ENCODE measurements around the gene FEN1. TPM values are rescaled to one million over a fixed set of nuclear protein-coding genes. Genes with fewer than 3 reads are reported as not detected.

The FEN1 gene
- total RNA-seq, 2 donors from 2014 or later: 14.4 to 67.9 TPM

DNA sequence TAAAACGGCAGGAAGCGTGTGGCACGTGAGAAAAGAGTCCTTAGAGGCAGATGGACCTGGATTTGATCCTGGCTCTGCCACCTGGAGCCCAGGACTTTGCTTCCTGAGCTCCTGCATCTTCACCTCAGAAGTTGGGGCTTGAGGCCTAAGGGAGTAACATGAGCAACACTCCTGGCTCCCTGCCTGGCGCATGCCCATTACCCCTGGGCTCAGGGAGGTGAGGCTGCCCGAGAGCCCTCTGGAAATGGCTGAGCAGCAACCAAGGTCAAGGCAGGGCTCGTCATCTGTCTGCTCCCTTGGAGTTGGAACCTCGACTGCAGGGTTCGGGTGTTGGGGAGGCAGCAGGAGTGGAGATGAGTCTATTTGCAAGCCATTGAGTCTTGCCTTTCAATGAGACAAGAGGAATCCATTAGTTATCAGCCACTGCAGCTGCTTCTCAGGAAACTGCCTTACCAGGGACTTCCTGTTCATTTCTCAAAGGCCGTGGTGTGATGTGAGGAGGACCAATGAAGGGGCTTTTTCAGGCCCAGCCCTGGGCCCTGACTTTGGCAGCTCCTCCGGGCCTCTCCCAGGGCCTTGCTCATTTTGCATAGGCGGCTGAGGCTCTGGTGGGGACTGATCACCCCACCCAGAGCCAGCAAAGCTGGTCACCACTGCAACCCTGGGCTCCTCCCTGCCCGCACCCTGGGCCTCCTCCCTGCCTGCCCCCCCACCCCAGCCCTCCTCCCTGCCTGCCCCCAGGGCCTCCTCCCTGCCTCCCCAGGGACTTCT is 41.8 kb downstream of the FEN1 start:
- Histone ChIP-seq H3K4me1 (no peaks in the 10 kb centered on the region), H3K4me3 (no peak overlapping the region), H3K27ac (peak overlapping the region; percentile 4), H3K27me3 (peaks cover 7% of the 10 kb centered on the region), H3K36me3 (no peaks in the 10 kb centered on the region), H3K9ac (ENCODE audit: low read depth in 2 of 2, low read length in 2 of 2) (no peak overlapping the region), H3K9me3 (no peaks in the 10 kb centered on the region)
- peak; percentile 36 for DNase-seq
- TF ChIP-seq, protein P1, sequence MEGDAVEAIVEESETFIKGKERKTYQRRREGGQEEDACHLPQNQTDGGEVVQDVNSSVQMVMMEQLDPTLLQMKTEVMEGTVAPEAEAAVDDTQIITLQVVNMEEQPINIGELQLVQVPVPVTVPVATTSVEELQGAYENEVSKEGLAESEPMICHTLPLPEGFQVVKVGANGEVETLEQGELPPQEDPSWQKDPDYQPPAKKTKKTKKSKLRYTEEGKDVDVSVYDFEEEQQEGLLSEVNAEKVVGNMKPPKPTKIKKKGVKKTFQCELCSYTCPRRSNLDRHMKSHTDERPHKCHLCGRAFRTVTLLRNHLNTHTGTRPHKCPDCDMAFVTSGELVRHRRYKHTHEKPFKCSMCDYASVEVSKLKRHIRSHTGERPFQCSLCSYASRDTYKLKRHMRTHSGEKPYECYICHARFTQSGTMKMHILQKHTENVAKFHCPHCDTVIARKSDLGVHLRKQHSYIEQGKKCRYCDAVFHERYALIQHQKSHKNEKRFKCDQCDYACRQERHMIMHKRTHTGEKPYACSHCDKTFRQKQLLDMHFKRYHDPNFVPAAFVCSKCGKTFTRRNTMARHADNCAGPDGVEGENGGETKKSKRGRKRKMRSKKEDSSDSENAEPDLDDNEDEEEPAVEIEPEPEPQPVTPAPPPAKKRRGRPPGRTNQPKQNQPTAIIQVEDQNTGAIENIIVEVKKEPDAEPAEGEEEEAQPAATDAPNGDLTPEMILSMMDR (IDR thresholded peaks at IDR 0.05): no peak
- intact Hi-C loops (cut with DNase I): no loop called here

DNA sequence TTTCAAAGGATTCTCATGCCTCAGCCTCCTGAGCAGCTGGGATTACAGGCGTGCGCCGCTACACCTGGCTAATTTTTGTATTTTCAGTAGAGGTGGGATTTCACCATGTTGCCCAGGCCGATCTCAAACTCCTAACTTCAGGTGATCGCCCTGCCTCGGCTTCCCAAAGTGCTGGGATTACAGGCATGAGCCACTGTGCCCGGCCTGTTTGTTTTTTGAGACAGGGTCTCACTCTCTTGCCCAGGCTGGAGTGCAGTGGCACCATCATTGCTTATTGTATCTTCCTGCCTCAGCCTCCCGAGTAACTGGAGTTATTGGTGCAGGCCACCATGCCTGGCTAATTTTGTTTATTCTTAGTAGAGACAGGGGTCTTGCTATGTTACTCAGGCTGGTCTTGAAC is 43.5 kb downstream of the FEN1 start:
- H3K27ac ChIP-seq: no peak overlapping the region
- H3K27me3 ChIP-seq: no peaks in the 10 kb centered on the region
- TF ChIP-seq, protein P1 (IDR thresholded peaks at IDR 0.05): no peak
- no peak for DNase-seq
- no peaks in the 10 kb centered on the region for H3K36me3 ChIP-seq
- H3K9ac ChIP-seq (ENCODE audit: low read depth in 2 of 2, low read length in 2 of 2): no peak overlapping the region
- H3K4me1 ChIP-seq: no peaks in the 10 kb centered on the region
- no peak overlapping the region for H3K4me3 ChIP-seq
- intact Hi-C loops (cut with DNase I): no loop called here
- no peaks in the 10 kb centered on the region for H3K9me3 ChIP-seq

DNA sequence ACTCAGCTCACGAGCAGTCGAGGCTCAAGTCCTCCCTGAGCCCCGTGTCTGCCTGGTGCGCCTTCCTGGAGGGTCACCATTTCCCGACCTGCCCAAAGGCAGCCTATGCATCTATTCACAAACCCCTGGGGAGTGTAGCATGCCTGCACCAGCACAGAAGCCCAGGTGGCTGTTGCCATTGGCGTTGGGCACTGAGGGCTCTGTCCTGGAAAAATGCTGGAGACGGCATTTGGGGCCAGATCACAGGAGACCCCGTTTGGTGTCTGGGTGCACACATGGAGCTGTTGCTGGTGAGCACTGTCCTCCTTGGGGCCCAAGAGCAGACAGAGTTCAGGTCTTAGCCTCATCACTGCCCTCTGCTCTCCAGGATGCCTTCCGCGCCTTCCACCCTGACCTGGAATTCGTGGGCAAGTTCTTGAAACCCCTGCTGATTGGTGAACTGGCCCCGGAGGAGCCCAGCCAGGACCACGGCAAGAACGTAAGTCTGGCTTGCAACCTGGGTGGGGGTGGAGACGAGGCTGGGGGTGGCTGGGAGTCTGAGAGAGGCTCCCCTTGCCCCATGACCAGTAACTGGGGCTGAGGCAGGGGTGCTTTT is 44.8 kb downstream of the FEN1 start:
- Histone ChIP-seq H3K4me1 (no peaks in the 10 kb centered on the region), H3K9ac (ENCODE audit: low read depth in 2 of 2, low read length in 2 of 2) (no peak overlapping the region), H3K9me3 (no peaks in the 10 kb centered on the region), H3K4me3 (no peak overlapping the region), H3K27me3 (no peaks in the 10 kb centered on the region), H3K27ac (no peak overlapping the region), H3K36me3 (no peaks in the 10 kb centered on the region)
- intact Hi-C loops (cut with DNase I): no loop called here
- no peak for DNase-seq
- TF ChIP-seq, protein P1 (IDR thresholded peaks at IDR 0.05): no peak

DNA sequence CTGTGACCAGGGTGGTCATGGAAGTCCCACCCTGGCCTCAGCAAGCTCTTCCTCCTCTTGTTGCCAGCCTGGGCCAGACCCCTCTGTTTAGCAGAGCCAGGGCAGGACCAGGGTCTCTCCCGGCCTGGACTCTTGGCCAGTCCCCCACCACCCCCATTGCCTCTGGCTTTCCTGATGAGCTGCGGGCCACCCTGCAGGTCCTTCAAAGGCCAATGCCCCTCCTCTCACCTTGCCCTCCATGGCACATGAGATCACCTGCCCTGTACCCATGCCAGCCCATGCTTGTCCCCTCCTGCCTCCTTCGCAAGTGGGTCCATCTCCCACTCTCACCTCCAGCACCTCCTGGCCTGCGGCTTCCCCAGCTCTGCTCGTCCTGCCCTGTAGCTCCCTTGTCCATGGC is 45.8 kb downstream of the FEN1 start:
- intact Hi-C loops (cut with DNase I): no loop called here
- DNase-seq: no peak
- Histone ChIP-seq H3K27me3 (no peaks in the 10 kb centered on the region), H3K9me3 (no peaks in the 10 kb centered on the region), H3K4me1 (no peaks in the 10 kb centered on the region), H3K36me3 (no peaks in the 10 kb centered on the region), H3K9ac (ENCODE audit: low read depth in 2 of 2, low read length in 2 of 2) (no peak overlapping the region), H3K27ac (no peak overlapping the region), H3K4me3 (no peak overlapping the region)
- TF ChIP-seq, protein P1 (IDR thresholded peaks at IDR 0.05): no peak

DNA sequence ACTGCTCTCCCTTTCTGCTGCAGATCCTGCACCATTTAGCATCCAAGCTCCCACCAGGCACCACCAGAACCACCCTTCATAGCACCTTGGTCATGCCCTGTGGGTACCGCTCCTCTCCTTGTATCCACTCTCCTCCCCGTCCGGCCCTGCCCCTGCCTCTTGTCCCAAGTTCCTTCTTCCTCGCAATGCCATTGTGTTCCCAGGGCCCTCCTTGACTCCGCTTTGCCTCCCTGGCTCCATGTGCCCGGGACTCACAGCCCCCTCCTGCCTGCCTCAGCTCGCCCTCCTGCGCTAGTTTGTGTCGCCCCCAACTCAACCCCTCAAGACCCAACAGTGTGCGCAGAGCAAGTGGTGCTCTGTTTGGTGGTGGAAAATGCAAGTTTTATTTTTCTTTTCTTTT is 46.2 kb downstream of the FEN1 start:
- H3K27ac ChIP-seq: no peak overlapping the region
- TF ChIP-seq, protein P1 (IDR thresholded peaks at IDR 0.05): no peak
- no peak overlapping the region for H3K4me3 ChIP-seq
- H3K36me3 ChIP-seq: no peaks in the 10 kb centered on the region
- H3K9ac ChIP-seq (ENCODE audit: low read depth in 2 of 2, low read length in 2 of 2): no peak overlapping the region
- no peaks in the 10 kb centered on the region for H3K27me3 ChIP-seq
- no peaks in the 10 kb centered on the region for H3K4me1 ChIP-seq
- H3K9me3 ChIP-seq: no peaks in the 10 kb centered on the region
- no peak for DNase-seq
- intact Hi-C loops (cut with DNase I): no loop called here

Data from colonic mucosa (tissue), 4 donors.